GM19193 (cell line): ENCODE data around the gene GAPDH.

Experiments used
- POLR2A ChIP-seq: IDR thresholded peaks from 4 replicates; pipeline ENCODE4 v1.6.1; 2011; ENCODE audit not compliant: insufficient read depth, insufficient read length; ENCODE audit errors: extremely low read depth

Gene GAPDH

GRCh38 chr12:6551063-6551461 lies 16.7 kb downstream of the GAPDH start:
- TF ChIP-seq POLR2A: no peak

- no peak for TF ChIP-seq POLR2A
These were observed 17.3 kb downstream of the GAPDH start for GRCh38 chr12:6551496-6552139.

GRCh38 chr12:6552140-6552551 lies 17.8 kb downstream of the GAPDH start:
- no peak for TF ChIP-seq POLR2A

GRCh38 chr12:6553051-6553868 lies 18.9 kb downstream of the GAPDH start:
- no peak for TF ChIP-seq POLR2A

- no peak for TF ChIP-seq POLR2A
These were observed 20.1 kb downstream of the GAPDH start for GRCh38 chr12:6554168-6555017.

- TF ChIP-seq POLR2A: no peak
These were observed 20.8 kb downstream of the GAPDH start for GRCh38 chr12:6555018-6555691.

GRCh38 chr12:6556857-6557256 lies 22.5 kb downstream of the GAPDH start:
- no peak for TF ChIP-seq POLR2A

GRCh38 chr12:6559500-6559899 lies 25.2 kb downstream of the GAPDH start:
- no peak for TF ChIP-seq POLR2A

GRCh38 chr12:6560501-6561205 lies 26.3 kb downstream of the GAPDH start:
- no peak for TF ChIP-seq POLR2A

GRCh38 chr12:6562881-6563280 lies 28.6 kb downstream of the GAPDH start:
- TF ChIP-seq POLR2A: no peak

- TF ChIP-seq POLR2A: no peak
These were observed 29.2 kb downstream of the GAPDH start for GRCh38 chr12:6563448-6564050.

GRCh38 chr12:6567112-6567670 lies 32.9 kb downstream of the GAPDH start:
- TF ChIP-seq POLR2A: no peak

- peak; percentile 35 for TF ChIP-seq POLR2A
These were observed 35.0 kb downstream of the GAPDH start for GRCh38 chr12:6569312-6569711.
